Esophagus muscularis mucosa (tissue), 4 donors: Measurements from ENCODE around the gene SNRNP70. TPM values are rescaled to one million over a fixed set of nuclear protein-coding genes. Genes with fewer than 3 reads are reported as not detected.

Source experiments
- DNase-seq: peaks from one replicate; pipeline ENCODE4 v3.0.0-alpha.2; 2017; ENCODE audit errors: extremely low spot score
- H3K27ac ChIP-seq, 4 donors: fragments of 200-600 bp; sonication (generic); replicated peaks in 1 of 4; 1 replicate in 3 of 4; 2 replicates in 1 of 4; pipeline ENCODE4 v1.5.1; 2016 to 2019; ENCODE audit warnings: mild to moderate bottlenecking in 1 of 4
- H3K27me3 ChIP-seq, 4 donors: fragments of 200-600 bp; sonication (generic); one replicate each; pipeline versions ENCODE4 v1.5.1 to v1.6.0; 2016 to 2019
- H3K36me3 ChIP-seq, 4 donors: fragments of 200-600 bp; sonication (generic); one replicate each; pipeline ENCODE4 v1.5.1; 2016 to 2019
- H3K4me1 ChIP-seq, 4 donors: fragments of 200-600 bp; sonication (generic); one replicate each; pipeline ENCODE4 v1.5.1; 2016 to 2019
- H3K4me3 ChIP-seq, 4 donors: fragments of 200-600 bp; sonication (generic); 1 replicate in 2 of 4; 2 replicates in 2 of 4; pipeline ENCODE4 v1.5.1; 2016 to 2019; ENCODE audit warnings: mild to moderate bottlenecking in 4 of 4, moderate library complexity in 1 of 4
- H3K9me3 ChIP-seq, 4 donors: fragments of 200-600 bp; sonication (generic); 1 replicate in 3 of 4; 2 replicates in 1 of 4; pipeline ENCODE4 v1.5.1; 2016 to 2019
- EP300 ChIP-seq: sonication (generic); formaldehyde crosslinking; IDR thresholded peaks from one replicate; pipeline ENCODE4 v1.6.1; 2017; ENCODE audit warnings: antibody characterized with exemption
- POLR2A ChIP-seq: fragments of 450-650 bp; IDR thresholded peaks from one replicate; pipeline ENCODE4 v1.6.1; 2017; ENCODE audit warnings: antibody characterized with exemption, moderate library complexity, mild to moderate bottlenecking, low read depth
- POLR2AphosphoS5 ChIP-seq, 2 donors: sonication (generic); formaldehyde crosslinking; IDR thresholded peaks; one replicate each; pipeline ENCODE4 v1.6.1; 2017; ENCODE audit warnings: antibody characterized with exemption in 2 of 2
- WGBS: methylation state at CpG from one replicate; pipeline ENCODE4 v1.1.5; 2018; 5-methylcytosine and 5-hydroxymethylcytosine counted together
- intact Hi-C: fragments of 100-400 bp; cut with DNase I; formaldehyde crosslinking; loops from one replicate; pipeline ENCODE4 v1.15.1; 2023
- total RNA-seq, 4 donors: library from RNA; depleted of rRNA; stranded (reverse); fragments of >200 nt; gene quantifications; one replicate each; pipeline versions ENCODE4 v1.1.0 to v1.2.1, GENCODE V29; 2016
- TF ChIP-seq, protein P1 (sequence below), 3 experiments: fragments of 200-600 bp in 2 of 3; fragments of 450-650 bp in 1 of 3; sonication (generic) in 2 of 3; IDR thresholded peaks; one replicate each; pipeline ENCODE4 v1.5.1; 2017 to 2019; ENCODE audit warnings: antibody characterized with exemption in 3 of 3, mild to moderate bottlenecking in 2 of 3, moderate library complexity in 1 of 3

The SNRNP70 gene
- total RNA-seq, 4 donors from 2014 or later, result 101 to 209 (median 145) TPM

DNA sequence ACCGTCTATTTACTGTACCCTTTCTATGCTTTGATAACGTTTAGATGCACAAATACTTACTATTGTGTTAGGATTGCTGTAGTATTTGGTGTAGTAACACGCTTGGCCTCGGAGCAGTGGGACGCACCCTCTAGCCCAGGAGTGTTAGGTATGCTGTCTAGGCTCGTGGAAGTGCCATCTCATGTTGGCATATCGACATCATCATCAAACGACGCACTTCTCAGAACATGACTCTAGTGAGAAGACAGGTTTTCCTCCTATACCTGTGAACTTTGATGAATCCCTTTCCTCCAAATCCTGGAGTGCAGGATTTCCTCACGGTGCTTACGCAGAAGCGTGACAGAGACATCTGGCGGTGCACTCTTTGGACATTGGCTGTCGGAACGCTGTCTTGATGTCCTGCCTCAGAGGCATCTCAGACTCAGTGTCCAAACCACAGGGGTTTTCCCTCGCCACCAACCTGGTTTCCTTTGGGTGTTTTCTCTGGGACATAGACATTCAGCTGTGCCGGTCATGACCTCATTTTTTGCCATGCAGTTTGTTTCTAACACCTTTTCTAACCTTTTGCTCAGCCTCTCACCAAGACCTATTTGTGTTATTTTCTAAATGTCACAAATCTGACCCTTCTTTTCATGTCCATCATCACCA lies 6.3 kb downstream of the SNRNP70 start:
- Histone ChIP-seq H3K27ac (no peak overlapping the region), H3K4me3 (no peak overlapping the region), H3K4me1 (peaks cover 28 to 49% (median 37%) of the 10 kb centered on the region in 4 donors), H3K27me3 (no peaks in the 10 kb centered on the region), H3K36me3 (peaks cover 58 to 97% (median 82%) of the 10 kb centered on the region in 4 donors), H3K9me3 (no peaks in the 10 kb centered on the region)
- intact Hi-C loops, result no loop called here
- WGBS, result 93% methylated on average over 17 of the region's 17 CpGs
- TF ChIP-seq, protein P1, sequence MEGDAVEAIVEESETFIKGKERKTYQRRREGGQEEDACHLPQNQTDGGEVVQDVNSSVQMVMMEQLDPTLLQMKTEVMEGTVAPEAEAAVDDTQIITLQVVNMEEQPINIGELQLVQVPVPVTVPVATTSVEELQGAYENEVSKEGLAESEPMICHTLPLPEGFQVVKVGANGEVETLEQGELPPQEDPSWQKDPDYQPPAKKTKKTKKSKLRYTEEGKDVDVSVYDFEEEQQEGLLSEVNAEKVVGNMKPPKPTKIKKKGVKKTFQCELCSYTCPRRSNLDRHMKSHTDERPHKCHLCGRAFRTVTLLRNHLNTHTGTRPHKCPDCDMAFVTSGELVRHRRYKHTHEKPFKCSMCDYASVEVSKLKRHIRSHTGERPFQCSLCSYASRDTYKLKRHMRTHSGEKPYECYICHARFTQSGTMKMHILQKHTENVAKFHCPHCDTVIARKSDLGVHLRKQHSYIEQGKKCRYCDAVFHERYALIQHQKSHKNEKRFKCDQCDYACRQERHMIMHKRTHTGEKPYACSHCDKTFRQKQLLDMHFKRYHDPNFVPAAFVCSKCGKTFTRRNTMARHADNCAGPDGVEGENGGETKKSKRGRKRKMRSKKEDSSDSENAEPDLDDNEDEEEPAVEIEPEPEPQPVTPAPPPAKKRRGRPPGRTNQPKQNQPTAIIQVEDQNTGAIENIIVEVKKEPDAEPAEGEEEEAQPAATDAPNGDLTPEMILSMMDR (IDR thresholded peaks at IDR 0.05), result no peak
- no peak for TF ChIP-seq POLR2A
- no peak for TF ChIP-seq POLR2AphosphoS5 (IDR thresholded peaks at IDR 0.05)
- TF ChIP-seq EP300, result no peak
- no peak for DNase-seq

DNA sequence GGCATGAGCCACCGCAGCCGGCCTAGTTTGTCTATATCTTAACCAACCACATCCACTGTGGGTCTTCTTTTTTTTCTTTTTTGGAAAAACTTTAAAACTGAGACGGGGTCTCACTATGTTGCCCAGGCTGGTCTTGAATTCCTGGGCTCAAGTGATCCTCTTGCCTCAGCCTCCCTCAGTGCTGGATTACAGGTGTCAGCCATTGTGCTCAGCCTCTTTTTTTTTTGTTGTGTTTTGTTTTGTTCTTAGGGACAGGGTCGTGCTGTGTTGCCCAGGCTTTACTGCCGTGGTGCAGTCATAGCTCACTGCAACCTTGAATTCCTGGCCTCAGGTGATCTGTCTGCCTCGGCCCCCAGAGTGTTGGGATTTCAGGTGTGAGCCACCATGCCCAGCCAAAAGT lies 7.4 kb downstream of the SNRNP70 start:
- no peak for TF ChIP-seq POLR2AphosphoS5 (IDR thresholded peaks at IDR 0.05)
- TF ChIP-seq, protein P1 (IDR thresholded peaks at IDR 0.05), result no peak
- TF ChIP-seq POLR2A, result no peak
- no peak for TF ChIP-seq EP300
- WGBS, result 92% methylated on average over 6 of the region's 6 CpGs
- peaks cover 65 to 99% (median 91%) of the 10 kb centered on the region in 4 donors for H3K36me3 ChIP-seq
- peaks cover 16 to 41% (median 29%) of the 10 kb centered on the region in 4 donors for H3K4me1 ChIP-seq
- no peak overlapping the region for H3K27ac ChIP-seq
- H3K9me3 ChIP-seq, result no peaks in the 10 kb centered on the region
- intact Hi-C loops, result no loop called here
- no peak overlapping the region for H3K4me3 ChIP-seq
- DNase-seq, result no peak
- no peaks in the 10 kb centered on the region for H3K27me3 ChIP-seq

DNA sequence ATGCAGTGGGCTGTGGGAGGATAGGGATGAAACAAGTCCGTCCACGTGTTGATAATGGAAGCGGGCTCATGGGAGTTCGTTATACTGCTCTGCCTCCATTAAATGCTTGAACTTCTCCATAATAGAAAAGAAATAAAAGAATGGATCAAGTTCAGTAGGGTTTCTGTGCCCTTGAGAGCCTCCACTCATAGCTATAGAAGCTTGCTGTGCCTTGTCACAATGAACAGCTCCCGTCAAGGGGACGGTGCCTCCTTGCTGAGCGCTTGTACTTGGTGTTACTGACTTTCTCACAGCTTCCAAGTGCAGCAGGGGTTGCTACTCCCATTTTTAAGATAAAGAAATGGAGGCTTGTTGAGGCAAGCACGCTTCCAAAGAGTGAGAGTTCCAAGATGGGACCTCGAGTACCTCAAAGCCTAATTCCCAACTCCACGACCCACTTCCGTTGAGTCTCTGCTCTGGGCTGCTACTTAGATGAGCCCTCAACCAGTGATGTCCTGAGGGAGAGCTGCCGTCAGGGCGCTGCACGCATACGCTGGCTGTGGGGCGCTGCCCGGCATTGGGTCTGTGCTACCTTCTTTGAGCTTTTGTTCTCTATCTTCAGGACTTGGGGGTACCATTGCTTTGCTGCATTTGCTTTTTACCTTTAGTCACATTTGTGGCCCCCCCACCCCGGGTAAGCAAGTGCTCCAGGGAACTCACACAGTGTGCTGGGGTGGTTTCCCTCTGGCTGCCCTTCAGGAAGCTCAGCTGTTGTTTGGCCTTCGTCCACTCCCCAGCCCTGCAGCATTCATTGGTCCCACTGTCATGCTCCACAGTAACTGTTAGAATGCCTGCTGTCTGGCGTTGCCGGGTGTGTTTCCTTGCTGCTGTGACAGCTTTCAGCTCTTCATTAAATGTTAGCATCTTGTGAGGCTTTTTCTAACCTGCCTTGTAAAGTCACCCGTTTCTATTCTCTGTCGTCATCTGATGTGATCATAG lies 9.5 kb downstream of the SNRNP70 start:
- no peak overlapping the region for H3K27ac ChIP-seq
- WGBS, result 70% methylated on average over 23 of the region's 23 CpGs

DNA sequence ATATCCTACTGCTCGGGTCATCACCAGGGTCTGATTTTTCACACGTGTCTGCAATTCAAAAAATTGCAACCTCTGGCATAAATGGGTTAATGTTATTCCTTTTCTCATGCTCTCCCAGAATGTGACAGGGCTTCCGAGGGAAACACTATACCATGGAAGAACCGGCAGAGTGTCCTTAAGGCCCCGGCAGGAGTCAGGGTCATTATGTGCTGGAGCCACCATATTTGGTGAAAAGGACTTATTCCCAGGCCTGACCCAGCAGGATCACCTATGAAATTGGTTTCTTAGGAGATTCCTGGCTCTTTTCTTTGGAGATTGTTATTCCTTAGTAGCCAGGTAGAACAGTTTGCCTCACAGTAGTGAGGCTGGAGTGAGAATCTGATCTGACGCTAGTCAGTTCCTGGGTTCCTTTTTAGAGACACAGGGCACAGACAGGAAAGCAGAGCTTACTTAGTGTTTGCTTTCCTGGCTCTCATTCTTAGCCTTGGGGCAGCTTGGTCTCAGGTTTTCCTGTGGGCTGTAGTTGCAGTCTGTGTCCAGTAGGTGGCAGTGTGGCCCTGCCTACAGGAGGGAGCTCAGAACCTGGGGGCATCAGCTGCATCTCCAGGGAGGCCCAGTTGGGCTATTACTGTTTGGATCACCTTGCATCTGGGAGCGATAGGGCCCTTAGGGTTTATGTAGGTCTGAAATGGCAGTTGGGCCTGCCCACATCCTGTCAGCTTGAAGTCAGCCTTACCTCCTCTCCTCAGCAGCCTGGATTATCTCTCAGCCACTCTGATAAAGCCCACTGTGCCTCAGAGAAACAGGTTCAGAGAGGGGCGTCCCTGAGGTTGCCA lies 12.4 kb downstream of the SNRNP70 start:
- H3K27ac ChIP-seq, result peak overlapping the region in 1 of 4 donors; percentile 38
- intact Hi-C loops, result loop anchor here (5.0 kb wide), 2 partner anchors 50 to 100 kb away; no protein-coding TSS in a partner anchor
- DNase-seq, result no peak
- no peak overlapping the region for H3K4me3 ChIP-seq
- H3K27me3 ChIP-seq, result no peaks in the 10 kb centered on the region
- WGBS, result 46% methylated on average over 8 of the region's 8 CpGs
- H3K36me3 ChIP-seq, result peaks cover 65 to 99% (median 97%) of the 10 kb centered on the region in 4 donors
- no peaks in the 10 kb centered on the region for H3K9me3 ChIP-seq
- TF ChIP-seq, protein P1 (IDR thresholded peaks at IDR 0.05), result peak in 2 of 3 experiments; percentile 98 to 99
- TF ChIP-seq EP300 (no peak), POLR2A (no peak), POLR2AphosphoS5 (IDR thresholded peaks at IDR 0.05) (peak in 1 of 2 donors; percentile 40)
- H3K4me1 ChIP-seq, result peaks cover 14 to 33% (median 29%) of the 10 kb centered on the region in 4 donors

More for the DNA sequence above, 9.5 kb downstream of the SNRNP70 start:
- intact Hi-C loops, result loop anchor here (5.0 kb wide), 2 partner anchors 53 to 103 kb away; no protein-coding TSS in a partner anchor
- peaks cover 14 to 38% (median 29%) of the 10 kb centered on the region in 4 donors for H3K4me1 ChIP-seq
- no peak overlapping the region for H3K4me3 ChIP-seq
- H3K36me3 ChIP-seq, result peaks cover 71 to 99% (median 97%) of the 10 kb centered on the region in 4 donors
- DNase-seq, result no peak
- no peak for TF ChIP-seq POLR2AphosphoS5 (IDR thresholded peaks at IDR 0.05)
- no peak for TF ChIP-seq POLR2A
- TF ChIP-seq, protein P1 (IDR thresholded peaks at IDR 0.05), result no peak
- TF ChIP-seq EP300, result no peak
- no peaks in the 10 kb centered on the region for H3K27me3 ChIP-seq
- no peaks in the 10 kb centered on the region for H3K9me3 ChIP-seq
